Neutrophil (primary cell): Measurements from ENCODE around the gene GNG12.

ENCODE experiments used
- H3K27ac ChIP-seq: fragments of 200-600 bp; sonication (generic); 2 replicates; pipeline ENCODE4 v1.5.1; 2016; ENCODE audit warnings: mild to moderate bottlenecking, moderate library complexity
- H3K27me3 ChIP-seq: fragments of 200-600 bp; sonication (generic); 2 replicates; pipeline ENCODE4 v1.6.0; 2016; ENCODE audit warnings: mild to moderate bottlenecking
- H3K36me3 ChIP-seq: fragments of 200-600 bp; sonication (generic); 2 replicates; pipeline ENCODE4 v1.5.1; 2017
- H3K4me1 ChIP-seq, 2 experiments: fragments of 200-600 bp in 1 of 2; sonication (generic) in 1 of 2; 1 replicate in 1 of 2; 2 replicates in 1 of 2; pipeline versions ENCODE4 v1.5.1 to v1.6.1; 2013 to 2016; ENCODE audit warnings: low read depth in 1 of 2, low read length in 1 of 2, mild to moderate bottlenecking in 1 of 2, moderate library complexity in 1 of 2; ENCODE audit not compliant: control insufficient read depth in 1 of 2, insufficient read depth in 1 of 2
- H3K4me3 ChIP-seq, 2 experiments: fragments of 200-600 bp in 1 of 2; sonication (generic) in 1 of 2; 1 replicate in 1 of 2; 2 replicates in 1 of 2; pipeline ENCODE4 v1.5.1; 2013 to 2016; ENCODE audit warnings: low read depth in 1 of 2, low read length in 1 of 2, mild to moderate bottlenecking in 1 of 2, moderate library complexity in 1 of 2
- H3K9me3 ChIP-seq: fragments of 200-600 bp; sonication (generic); 2 replicates; pipeline ENCODE4 v1.5.1; 2016
- TF ChIP-seq, protein P1 (sequence below): fragments of 200-600 bp; sonication (generic); IDR thresholded peaks from 2 replicates; pipeline ENCODE4 v1.5.1; 2016; ENCODE audit warnings: antibody characterized with exemption

The GNG12 gene

GRCh38 chr1:67803380-67804279 lies 29.6 kb downstream of the GNG12 start:
- H3K27me3 ChIP-seq: peaks cover 11% of the 10 kb centered on the region
- TF ChIP-seq, protein P1, sequence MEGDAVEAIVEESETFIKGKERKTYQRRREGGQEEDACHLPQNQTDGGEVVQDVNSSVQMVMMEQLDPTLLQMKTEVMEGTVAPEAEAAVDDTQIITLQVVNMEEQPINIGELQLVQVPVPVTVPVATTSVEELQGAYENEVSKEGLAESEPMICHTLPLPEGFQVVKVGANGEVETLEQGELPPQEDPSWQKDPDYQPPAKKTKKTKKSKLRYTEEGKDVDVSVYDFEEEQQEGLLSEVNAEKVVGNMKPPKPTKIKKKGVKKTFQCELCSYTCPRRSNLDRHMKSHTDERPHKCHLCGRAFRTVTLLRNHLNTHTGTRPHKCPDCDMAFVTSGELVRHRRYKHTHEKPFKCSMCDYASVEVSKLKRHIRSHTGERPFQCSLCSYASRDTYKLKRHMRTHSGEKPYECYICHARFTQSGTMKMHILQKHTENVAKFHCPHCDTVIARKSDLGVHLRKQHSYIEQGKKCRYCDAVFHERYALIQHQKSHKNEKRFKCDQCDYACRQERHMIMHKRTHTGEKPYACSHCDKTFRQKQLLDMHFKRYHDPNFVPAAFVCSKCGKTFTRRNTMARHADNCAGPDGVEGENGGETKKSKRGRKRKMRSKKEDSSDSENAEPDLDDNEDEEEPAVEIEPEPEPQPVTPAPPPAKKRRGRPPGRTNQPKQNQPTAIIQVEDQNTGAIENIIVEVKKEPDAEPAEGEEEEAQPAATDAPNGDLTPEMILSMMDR: no peak
- no peaks in the 10 kb centered on the region for H3K4me1 ChIP-seq
- H3K4me3 ChIP-seq: no peak overlapping the region
- no peak overlapping the region for H3K27ac ChIP-seq
- H3K36me3 ChIP-seq: no peaks in the 10 kb centered on the region
- no peaks in the 10 kb centered on the region for H3K9me3 ChIP-seq

DNA sequence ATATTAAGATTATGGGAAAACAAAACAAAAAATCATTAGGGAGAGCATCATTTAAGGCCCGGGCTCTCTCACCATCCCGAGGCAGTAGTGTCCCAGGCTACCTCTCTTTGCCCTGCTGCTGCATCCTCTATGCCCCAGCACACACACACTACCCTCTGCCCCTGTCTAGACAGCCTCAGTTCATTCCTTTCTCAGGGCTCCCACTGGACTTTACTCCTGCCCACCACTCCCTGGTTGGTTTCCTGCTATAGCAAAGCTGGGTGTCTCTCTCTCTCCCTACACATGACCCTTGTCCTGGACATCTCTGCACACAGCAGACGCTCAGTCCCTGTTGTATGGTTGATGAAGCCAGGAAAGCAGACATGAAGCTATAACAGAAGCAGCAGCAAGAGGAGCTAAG lies 30.7 kb downstream of the GNG12 start:
- H3K27me3 ChIP-seq: peaks cover 11% of the 10 kb centered on the region
- TF ChIP-seq, protein P1: no peak
- H3K4me1 ChIP-seq: no peaks in the 10 kb centered on the region

DNA sequence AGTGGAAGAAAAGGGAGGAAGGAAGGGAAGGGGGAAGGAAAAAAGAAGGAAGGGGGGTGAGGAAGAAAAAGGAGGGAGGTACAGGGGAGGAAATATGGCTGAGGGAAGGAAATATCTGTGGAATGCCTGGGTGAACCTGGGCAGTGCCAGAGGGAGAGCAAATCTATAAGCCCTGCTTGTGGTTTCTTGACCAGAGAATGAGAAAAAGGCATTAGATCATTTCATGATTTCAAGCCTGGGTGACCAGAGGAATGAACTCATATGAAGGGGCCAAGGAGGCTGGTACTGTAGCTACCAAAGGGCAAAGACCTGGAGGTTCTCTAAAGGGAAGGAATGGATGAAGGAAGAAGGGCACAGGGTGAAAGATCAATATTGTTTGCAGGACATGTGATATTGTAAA lies 31.4 kb downstream of the GNG12 start:
- no peaks in the 10 kb centered on the region for H3K9me3 ChIP-seq
- no peak overlapping the region for H3K4me3 ChIP-seq
- TF ChIP-seq, protein P1: no peak
- H3K36me3 ChIP-seq: no peaks in the 10 kb centered on the region
- H3K27me3 ChIP-seq: peaks cover 11% of the 10 kb centered on the region
- no peaks in the 10 kb centered on the region for H3K4me1 ChIP-seq
- no peak overlapping the region for H3K27ac ChIP-seq

More for the DNA sequence above, 30.7 kb downstream of the GNG12 start:
- Histone ChIP-seq H3K4me3 (no peak overlapping the region), H3K36me3 (no peaks in the 10 kb centered on the region), H3K27ac (no peak overlapping the region), H3K9me3 (no peaks in the 10 kb centered on the region)

DNA sequence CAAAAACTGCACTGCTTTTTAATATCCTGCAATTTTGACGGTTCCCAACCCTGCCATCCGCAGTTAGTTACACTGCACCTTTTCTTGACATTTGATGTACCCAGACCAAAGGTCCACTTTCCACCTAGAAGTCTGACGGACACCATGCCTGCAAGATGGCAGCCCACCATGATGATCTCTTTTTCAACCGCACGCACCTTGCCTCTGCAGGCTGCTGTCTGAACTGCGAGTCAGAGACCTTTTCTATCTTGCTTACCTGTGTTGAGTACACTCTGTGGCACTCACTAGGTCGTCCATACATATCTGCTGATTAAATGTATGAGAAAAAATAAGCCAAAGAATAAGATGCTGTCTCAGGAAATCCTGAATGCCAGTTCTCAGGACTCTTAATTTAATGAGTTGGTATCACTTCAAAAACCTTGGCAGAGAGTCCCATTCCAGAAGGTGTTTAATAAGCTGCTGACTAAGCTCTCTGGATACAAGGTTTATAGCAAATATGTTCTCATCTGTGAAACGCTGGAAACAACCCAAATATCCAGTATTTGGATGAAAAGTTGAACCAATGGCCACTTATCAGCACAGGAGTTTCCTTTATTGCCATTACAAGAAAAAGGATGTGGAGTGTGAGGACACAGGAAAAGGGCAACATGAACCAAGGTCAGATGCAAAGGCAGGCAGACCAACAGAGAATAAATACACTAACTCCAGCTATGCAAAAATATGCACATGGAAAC lies 37.9 kb downstream of the GNG12 start:
- H3K9me3 ChIP-seq: no peaks in the 10 kb centered on the region
- no peaks in the 10 kb centered on the region for H3K36me3 ChIP-seq
- TF ChIP-seq, protein P1: no peak
- H3K27me3 ChIP-seq: peaks cover 6% of the 10 kb centered on the region
- H3K4me3 ChIP-seq: no peak overlapping the region
- H3K4me1 ChIP-seq: no peaks in the 10 kb centered on the region
- H3K27ac ChIP-seq: no peak overlapping the region

DNA sequence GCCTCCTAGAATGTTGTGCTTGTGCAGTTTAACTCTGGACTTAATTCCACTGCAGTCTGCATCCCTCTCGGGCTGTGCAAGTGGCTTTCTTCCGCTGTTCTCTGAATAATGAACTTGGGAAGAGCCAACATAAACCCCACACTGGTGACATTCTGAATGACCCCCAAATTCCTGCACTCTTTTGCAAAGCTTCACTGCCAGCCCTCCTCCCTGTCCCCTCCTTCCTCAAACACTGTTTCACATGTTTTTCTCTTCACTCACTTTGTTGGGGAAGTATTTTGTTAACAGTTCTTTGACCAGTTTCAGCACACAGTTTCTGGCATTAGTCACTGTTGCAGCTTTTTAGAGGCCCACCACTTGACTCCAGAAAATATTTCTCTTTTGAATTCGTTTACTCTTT lies 39.7 kb downstream of the GNG12 start:
- Histone ChIP-seq H3K27ac (no peak overlapping the region), H3K27me3 (no peaks in the 10 kb centered on the region), H3K4me1 (no peaks in the 10 kb centered on the region), H3K4me3 (no peak overlapping the region), H3K9me3 (no peaks in the 10 kb centered on the region), H3K36me3 (no peaks in the 10 kb centered on the region)
- TF ChIP-seq, protein P1: no peak
